HG03139 (cell line): ENCODE results near the gene ASIC5.
"Not testable (repeated sequence)": the region's sequence is repeated elsewhere in the genome, so short reads cannot be mapped to it uniquely, and the experiment has no call there.

Source experiments
- ATAC-seq: cut with Tn5 transposase; IDR thresholded peaks from one replicate; pipeline ENCODE4 v1.9.1; 2021; ENCODE audit not compliant: unreplicated experiment

The ASIC5 gene

GRCh38 chr4:155805016-155805415, 61.1 kb downstream of the ASIC5 start:
- no peak for ATAC-seq

GRCh38 chr4:155802190-155802959, 63.7 kb downstream of the ASIC5 start:
- ATAC-seq, result no peak

GRCh38 chr4:155800685-155801343, 65.3 kb downstream of the ASIC5 start:
- ATAC-seq, result no peak

DNA sequence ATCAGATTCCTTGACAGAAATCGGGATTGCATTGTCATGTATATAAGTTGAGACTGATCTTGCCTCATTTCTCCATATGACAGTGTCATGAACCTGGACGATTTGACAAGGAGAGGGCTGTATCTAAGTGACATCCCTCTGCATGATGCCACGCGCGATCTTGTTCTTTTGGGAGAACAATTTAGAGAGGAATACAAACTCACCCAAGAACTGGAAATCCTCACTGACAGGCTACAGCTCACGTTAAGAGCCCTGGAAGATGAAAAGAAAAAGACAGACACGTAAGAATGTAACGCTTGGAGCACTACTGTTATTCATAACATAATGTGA, 66.3 kb downstream of the ASIC5 start:
- no peak for ATAC-seq

GRCh38 chr4:155799116-155799793, 66.8 kb downstream of the ASIC5 start:
- ATAC-seq, result no peak

DNA sequence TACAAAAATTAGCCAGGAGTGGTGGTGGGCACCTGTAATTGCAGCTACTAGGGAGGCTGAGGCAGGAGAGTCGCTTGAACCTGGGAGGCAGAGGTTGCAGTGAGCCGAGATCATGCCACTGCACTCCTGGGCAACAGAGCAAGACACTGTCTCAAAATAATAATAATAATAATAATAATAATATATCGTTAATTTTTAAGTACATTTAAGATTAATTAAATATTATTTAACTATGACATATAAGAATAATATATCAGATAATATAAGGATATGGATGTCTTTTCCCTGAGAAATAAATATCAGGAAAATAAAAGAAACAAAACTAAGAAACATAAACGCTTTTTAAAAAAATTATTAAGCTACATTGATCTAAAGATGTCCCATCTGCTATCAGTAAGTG, 68.5 kb downstream of the ASIC5 start:
- ATAC-seq, result not testable (repeated sequence)

- ATAC-seq, result peak; percentile 78
These were observed 70.1 kb downstream of the ASIC5 start for GRCh38 chr4:155795991-155796390.

DNA sequence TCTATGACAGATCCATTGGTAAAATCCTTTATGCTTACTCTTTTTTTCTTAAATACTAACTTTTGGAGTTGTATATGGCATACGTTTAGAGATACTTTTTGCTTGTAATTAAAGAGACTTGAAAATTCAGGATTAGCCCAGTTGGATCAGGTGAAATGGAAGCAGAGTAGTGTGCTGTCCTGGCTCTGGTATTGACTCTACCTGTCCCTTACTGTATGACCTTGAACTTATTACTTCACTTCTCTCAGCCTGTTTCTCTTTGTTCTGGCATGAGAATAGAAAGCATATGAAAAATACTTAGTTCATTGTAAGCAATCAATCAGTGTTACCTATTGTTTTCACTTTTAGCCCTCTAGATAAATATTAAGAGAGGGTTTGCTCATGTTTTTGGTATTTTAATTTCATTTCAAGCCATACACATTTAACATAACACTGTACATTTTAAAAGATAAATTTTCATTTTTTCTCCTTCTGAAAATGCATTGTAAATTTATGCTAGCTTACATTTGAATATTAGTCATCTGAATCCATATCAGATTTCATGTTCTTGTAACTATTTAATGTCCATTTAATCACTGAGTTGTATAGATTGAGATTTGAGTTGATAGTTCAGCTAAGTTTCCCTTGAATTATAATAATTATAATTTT, 71.4 kb downstream of the ASIC5 start:
- ATAC-seq, result no peak

DNA sequence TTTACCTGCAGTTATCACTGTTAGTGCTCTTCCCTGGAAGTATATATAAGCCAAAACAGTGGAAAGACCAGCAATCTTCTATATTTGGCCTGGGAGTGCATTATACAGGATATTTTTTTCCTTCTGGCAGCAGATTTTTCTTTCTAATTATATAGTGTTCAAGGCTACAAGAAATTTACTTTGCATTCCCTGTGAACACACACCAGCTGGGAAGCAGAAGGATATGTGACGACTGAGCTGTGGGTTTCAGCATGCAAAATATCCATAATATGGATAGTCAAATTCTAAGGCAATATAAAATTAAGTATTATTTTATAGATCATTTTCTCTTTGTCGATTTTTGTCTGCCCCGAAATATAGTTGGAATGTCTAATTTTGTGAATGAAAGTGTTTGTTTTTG, 76.1 kb downstream of the ASIC5 start:
- ATAC-seq, result no peak

DNA sequence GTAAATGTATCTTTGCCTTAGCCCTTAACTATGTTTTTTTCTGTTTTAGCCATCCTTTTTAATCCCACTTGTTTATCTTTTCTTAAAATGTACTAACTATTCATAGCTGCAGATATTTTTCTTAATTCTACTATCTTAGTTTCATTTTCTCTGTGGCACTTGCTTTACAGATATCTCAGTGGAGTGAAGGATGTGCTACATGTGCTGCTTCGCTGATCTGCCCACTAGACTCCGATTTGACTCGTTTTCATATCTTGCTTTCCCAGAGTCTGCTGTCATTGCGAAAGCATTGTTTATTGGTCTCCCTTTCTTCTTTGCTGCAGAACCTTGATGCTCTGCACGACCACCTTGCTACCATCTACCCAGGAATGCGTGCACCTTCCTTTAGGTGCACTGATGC, 76.7 kb downstream of the ASIC5 start:
- ATAC-seq, result no peak

DNA sequence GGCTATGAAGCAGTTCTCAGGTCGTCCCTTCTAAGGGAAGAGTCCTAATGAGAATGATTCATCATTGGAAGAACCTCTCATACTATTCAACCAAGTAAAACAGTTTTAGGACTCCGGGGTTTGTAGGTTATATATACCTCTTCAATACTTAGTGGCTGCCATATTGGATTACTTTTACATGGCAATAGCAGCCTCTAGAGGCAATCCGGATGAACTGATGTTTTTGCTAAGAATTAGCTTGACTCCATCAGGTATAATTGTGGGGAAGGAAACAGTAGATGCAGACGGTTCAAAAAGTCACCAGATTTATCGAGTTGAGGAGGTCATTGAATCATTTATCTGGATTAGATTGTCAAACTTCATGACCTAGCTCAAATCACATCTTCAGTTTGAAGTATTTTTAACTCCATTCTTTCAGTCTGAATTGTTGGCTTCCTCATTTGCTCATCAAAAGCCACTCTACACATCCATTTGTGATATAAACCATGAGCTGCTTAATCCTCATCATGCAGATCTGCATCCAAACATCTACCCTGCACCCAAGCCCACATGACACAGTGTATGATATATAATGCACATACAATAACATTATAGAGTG, 78.9 kb downstream of the ASIC5 start:
- ATAC-seq, result peak; percentile 97

DNA sequence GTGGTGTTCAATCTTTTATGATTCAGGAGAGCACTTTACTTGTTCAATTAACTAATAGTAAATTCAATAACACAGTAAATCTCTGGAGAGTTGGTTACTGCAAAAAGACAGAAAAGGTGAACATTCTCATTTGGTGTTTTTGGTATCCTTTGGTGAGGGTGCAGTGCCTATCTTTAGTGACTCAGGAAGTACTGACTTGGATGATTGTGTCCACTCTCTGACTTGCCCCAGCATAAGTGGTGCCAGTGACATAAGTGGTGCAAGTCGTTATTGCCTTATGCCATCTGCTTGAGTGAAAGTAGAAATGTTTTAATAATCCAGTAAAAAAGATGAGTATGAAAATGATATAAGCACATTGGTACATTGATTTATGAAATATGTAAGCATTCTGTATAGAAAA, 80.2 kb downstream of the ASIC5 start:
- ATAC-seq, result no peak

GRCh38 chr4:155784637-155785036, 81.4 kb downstream of the ASIC5 start:
- ATAC-seq, result no peak

DNA sequence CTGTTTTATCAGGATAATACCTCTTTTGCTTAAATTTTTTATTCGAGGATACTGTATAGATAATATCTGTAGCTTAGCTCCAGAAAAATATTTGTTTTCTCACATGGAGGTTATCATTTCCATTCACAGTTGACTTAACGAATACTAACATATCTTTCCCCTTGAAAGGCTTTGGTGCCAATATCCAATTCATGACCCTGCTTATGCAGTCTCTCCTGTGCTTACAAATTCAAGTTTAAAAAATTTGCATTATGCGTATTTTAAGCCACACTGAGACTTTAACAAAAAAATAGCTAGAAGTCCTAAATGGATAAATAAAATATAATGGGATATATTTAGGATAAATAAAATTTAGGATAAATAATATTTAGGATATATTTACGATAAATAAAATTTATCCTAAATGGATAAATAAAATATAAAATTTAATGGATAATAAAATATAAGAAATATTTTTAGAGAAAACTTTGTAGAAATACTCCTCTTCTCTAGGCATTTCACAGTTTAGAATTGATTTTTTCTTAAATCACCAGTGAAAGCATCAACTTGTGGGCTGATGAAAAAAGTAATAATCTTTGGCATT, 84.7 kb downstream of the ASIC5 start:
- ATAC-seq, result no peak

- ATAC-seq, result no peak
These were observed 85.3 kb downstream of the ASIC5 start for GRCh38 chr4:155780775-155781174.
